MCF 10A (cell line): ENCODE data around the gene CD164L2. TPM values are rescaled to one million over a fixed set of nuclear protein-coding genes. Genes with fewer than 3 reads are reported as not detected.
A peak's percentile ranks its signal among the peaks of the same experiment; 100 is the strongest.

Source experiments
- BruUV-seq: library from RNA; stranded (reverse); fragments of 400-500 nt; replicated peaks from 2 replicates; lab custom pipeline; 2021; lab: Mats Ljungman, UMichigan
- CTCF ChIA-PET: fragments of 300-600 bp; sonication (Branson Sonifier 250); formaldehyde crosslinking; extraction: SDS; loops from one replicate; lab custom pipeline; 2021; ENCODE audit warnings: antibody characterized with exemption, inconsistent platforms; lab: Yijun Ruan, JAX
- POLR2A ChIA-PET: fragments of 300-600, 350-650 bp; sonication (Branson Sonifier 250); formaldehyde crosslinking; extraction: SDS; loops from one replicate; lab custom pipeline; 2020; ENCODE audit warnings: antibody characterized with exemption, inconsistent platforms; lab: Yijun Ruan, JAX
- DNase-seq: peaks from one replicate; pipeline ENCODE4 v3.0.0-alpha.2; 2018; ENCODE audit not compliant: unreplicated experiment
- H3K27ac Mint-ChIP-seq: one replicate; pipeline ENCODE4 v1.8.0; 2022; ENCODE audit warnings: mild to moderate bottlenecking, low read depth, mixed read lengths; ENCODE audit not compliant: unreplicated experiment
- H3K27me3 Mint-ChIP-seq: one replicate; pipeline ENCODE4 v1.8.0; 2022; ENCODE audit warnings: mixed read lengths; ENCODE audit not compliant: insufficient read depth, unreplicated experiment
- H3K36me3 Mint-ChIP-seq: one replicate; pipeline ENCODE4 v1.8.0; 2022; ENCODE audit warnings: mild to moderate bottlenecking, moderate library complexity, mixed read lengths; ENCODE audit not compliant: insufficient read depth, unreplicated experiment
- H3K4me1 Mint-ChIP-seq: one replicate; pipeline ENCODE4 v1.8.0; 2022; ENCODE audit warnings: mixed read lengths; ENCODE audit not compliant: insufficient read depth, unreplicated experiment
- H3K4me3 Mint-ChIP-seq: one replicate; pipeline ENCODE4 v1.8.0; 2022; ENCODE audit warnings: mild to moderate bottlenecking, moderate library complexity, mixed read lengths; ENCODE audit not compliant: unreplicated experiment
- H3K9me3 Mint-ChIP-seq: one replicate; pipeline ENCODE4 v1.8.0; 2022; ENCODE audit warnings: mixed read lengths; ENCODE audit not compliant: unreplicated experiment
- CTCF ChIP-seq: fragments of 200-600 bp; IDR thresholded peaks from one replicate; pipeline ENCODE4 v1.8.0; 2022; ENCODE audit warnings: antibody characterized with exemption, mild to moderate bottlenecking; ENCODE audit not compliant: unreplicated experiment
- intact Hi-C: fragments of 100-400 bp; cut with micrococcal nuclease; formaldehyde crosslinking; loops from 2 replicates; pipeline ENCODE4 v1.14.1; 2022
- total RNA-seq: library from RNA; stranded (reverse); gene quantifications from 2 replicates; pipeline ENCODE4 v1.2.3, GENCODE V29; 2022

CD164L2 gene
- total RNA-seq, 1 experiment from 2014 or later = 0.23 TPM

GRCh38 chr1:27372808-27373690 is 10.1 kb downstream of the CD164L2 start:
- intact Hi-C loops = no loop called here
- Mint-ChIP-seq H3K27ac (no peak overlapping the region), H3K36me3 (no peaks in the 10 kb centered on the region), H3K9me3 (no peaks in the 10 kb centered on the region), H3K27me3 (no peaks in the 10 kb centered on the region), H3K4me3 (no peak overlapping the region), H3K4me1 (no peaks in the 10 kb centered on the region)
- POLR2A ChIA-PET = no interaction called here
- TF ChIP-seq CTCF = peak; percentile 23
- no TSS peak for BruUV-seq
- no peak for DNase-seq
- CTCF ChIA-PET = interaction anchor here (0.5 to 1.3 kb wide), 6 partner anchors 14 to 1549 kb away, joined by 3 to 5 read pairs (median 3); no protein-coding TSS in a partner anchor

GRCh38 chr1:27372022-27372807 is 10.9 kb downstream of the CD164L2 start:
- Mint-ChIP-seq H3K27ac (no peak overlapping the region), H3K9me3 (no peaks in the 10 kb centered on the region), H3K4me3 (no peak overlapping the region), H3K27me3 (no peaks in the 10 kb centered on the region), H3K4me1 (peaks cover 2% of the 10 kb centered on the region), H3K36me3 (no peaks in the 10 kb centered on the region)
- TF ChIP-seq CTCF = no peak
- no peak for DNase-seq
- no TSS peak for BruUV-seq
- CTCF ChIA-PET = interaction anchor here (0.5 to 1.5 kb wide), 8 partner anchors 15 to 1550 kb away, joined by 3 to 5 read pairs (median 3); partner anchors contain the start of gene SYTL1
- intact Hi-C loops = no loop called here
- POLR2A ChIA-PET = interaction anchor here (0.7 kb wide), 1 partner anchor 45 kb away, joined by 3 read pairs; no protein-coding TSS in a partner anchor

GRCh38 chr1:27368869-27369582 is 14.1 kb downstream of the CD164L2 start:
- Mint-ChIP-seq H3K4me1 (peaks cover 11% of the 10 kb centered on the region), H3K27me3 (no peaks in the 10 kb centered on the region), H3K4me3 (no peak overlapping the region), H3K9me3 (no peaks in the 10 kb centered on the region), H3K36me3 (peaks cover 7% of the 10 kb centered on the region), H3K27ac (peak overlapping the region; percentile 11)
- no TSS peak for BruUV-seq
- peak; percentile 35 for DNase-seq
- intact Hi-C loops = no loop called here
- ChIA-PET POLR2A (interaction anchor here (0.7 to 1.7 kb wide), 2 partner anchors 27 to 36 kb away, joined by 4 to 11 read pairs; partner anchors contain the start of gene SYTL1), CTCF (interaction anchor here (0.5 to 4.8 kb wide), 6 partner anchors 12 to 269 kb away, joined by 3 to 27 read pairs (median 6); no protein-coding TSS in a partner anchor)
- TF ChIP-seq CTCF = peak; percentile 22
